WTC11 (cell line): Measurements from ENCODE around the gene OR52D1.

ENCODE experiments used
- ARID4B ChIP-seq: sonication (generic); formaldehyde crosslinking; IDR thresholded peaks from 2 replicates; pipeline ENCODE4 v1.8.0; 2023; ENCODE audit warnings: missing genetic modification reagents, mild to moderate bottlenecking, borderline replicate concordance
- CREB1 ChIP-seq: sonication (generic); formaldehyde crosslinking; IDR thresholded peaks from 2 replicates; pipeline ENCODE4 v1.8.0; 2023; ENCODE audit warnings: mild to moderate bottlenecking, missing genetic modification reagents
- CTCF ChIP-seq: fragments of 200-600 bp; IDR thresholded peaks from 2 replicates; pipeline ENCODE4 v1.8.0; 2022; ENCODE audit warnings: antibody characterized with exemption
- E2F4 ChIP-seq: sonication (generic); formaldehyde crosslinking; IDR thresholded peaks from 2 replicates; pipeline ENCODE4 v1.8.1; 2022; ENCODE audit warnings: low read depth, mild to moderate bottlenecking, moderate library complexity, missing genetic modification reagents, borderline replicate concordance
- GABPB1 ChIP-seq: sonication (generic); formaldehyde crosslinking; IDR thresholded peaks from 2 replicates; pipeline ENCODE4 v1.8.1; 2023; ENCODE audit warnings: mild to moderate bottlenecking, missing genetic modification reagents
- HMGXB4 ChIP-seq: sonication (generic); formaldehyde crosslinking; IDR thresholded peaks from 2 replicates; pipeline ENCODE4 v1.8.1; 2023; ENCODE audit warnings: mild to moderate bottlenecking, moderate library complexity, missing genetic modification reagents
- NR3C1 ChIP-seq: sonication (generic); formaldehyde crosslinking; conservative IDR thresholded peaks from 2 replicates; pipeline ENCODE4 v1.8.1; 2023; ENCODE audit warnings: low read depth, mild to moderate bottlenecking, missing genetic modification reagents
- SP1 ChIP-seq: sonication (generic); formaldehyde crosslinking; conservative IDR thresholded peaks from 2 replicates; pipeline ENCODE4 v1.8.1; 2022; ENCODE audit warnings: missing genetic modification reagents
- TCF7 ChIP-seq: sonication (generic); formaldehyde crosslinking; IDR thresholded peaks from 2 replicates; pipeline ENCODE4 v1.8.0; 2022; ENCODE audit warnings: mild to moderate bottlenecking, low read depth, missing genetic modification reagents, moderate library complexity
- ZNF138 ChIP-seq: sonication (generic); formaldehyde crosslinking; conservative IDR thresholded peaks from 2 replicates; pipeline ENCODE4 v1.8.1; 2022; ENCODE audit warnings: mild to moderate bottlenecking, moderate library complexity, missing genetic modification reagents
- ZNF263 ChIP-seq: sonication (generic); formaldehyde crosslinking; IDR thresholded peaks from 2 replicates; pipeline ENCODE4 v1.8.1; 2022; ENCODE audit warnings: low read depth, mild to moderate bottlenecking, moderate library complexity, missing genetic modification reagents
- TF ChIP-seq, protein P1 (sequence below): sonication (generic); formaldehyde crosslinking; IDR thresholded peaks from 2 replicates; pipeline ENCODE4 v1.8.0; 2022; ENCODE audit warnings: mild to moderate bottlenecking, missing genetic modification reagents

DNA sequence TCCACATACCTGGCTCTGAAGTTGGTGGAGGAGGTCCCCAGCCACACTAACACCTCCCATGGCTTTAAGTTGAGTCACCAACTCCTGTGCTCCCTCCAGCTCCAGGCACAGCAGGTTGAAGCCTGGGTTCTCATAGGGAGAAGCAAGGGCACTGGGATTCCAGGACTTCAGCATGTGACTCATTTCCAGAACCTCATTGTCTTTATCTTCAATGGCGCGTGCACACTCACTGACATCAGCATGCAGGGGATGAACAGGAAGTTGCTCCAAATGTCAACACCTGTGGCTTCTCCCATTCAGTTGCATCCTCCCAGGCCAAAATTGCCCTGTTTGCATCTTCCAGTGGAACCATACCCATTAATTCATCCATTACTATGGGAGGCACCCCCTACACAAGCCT, 33.8 kb downstream of the OR52D1 start:
- TF ChIP-seq CTCF (no peak), HMGXB4 (CRISPR knock-in tag) (no peak), ARID4B (no peak), CREB1 (no peak), GABPB1 (CRISPR knock-in tag) (no peak), ZNF263 (CRISPR knock-in tag) (no peak), TCF7 (no peak), NR3C1 (no peak), SP1 (CRISPR knock-in tag) (no peak), E2F4 (CRISPR knock-in tag) (no peak), ZNF138 (CRISPR knock-in tag) (no peak)
- TF ChIP-seq, protein P1, sequence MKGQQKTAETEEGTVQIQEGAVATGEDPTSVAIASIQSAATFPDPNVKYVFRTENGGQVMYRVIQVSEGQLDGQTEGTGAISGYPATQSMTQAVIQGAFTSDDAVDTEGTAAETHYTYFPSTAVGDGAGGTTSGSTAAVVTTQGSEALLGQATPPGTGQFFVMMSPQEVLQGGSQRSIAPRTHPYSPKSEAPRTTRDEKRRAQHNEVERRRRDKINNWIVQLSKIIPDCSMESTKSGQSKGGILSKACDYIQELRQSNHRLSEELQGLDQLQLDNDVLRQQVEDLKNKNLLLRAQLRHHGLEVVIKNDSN (CRISPR knock-in tag): no peak
